ENCODE measurements around the gene SUPT3H.

GRCh38 chr6:45000833-45001232 is 376.9 kb downstream of the SUPT3H start:
- TF ChIP-seq POLR2AphosphoS5 (IDR thresholded peaks at IDR 0.05; ENCODE audit: borderline replicate concordance, low read depth, low read length) (no peak), FOXP2 (optimal IDR thresholded peaks at IDR 0.05; ENCODE audit: control extremely low read depth, extremely low read length, insufficient read depth) (no peak), EZH2 (IDR thresholded peaks at IDR 0.05) (no peak)

All from SK-N-MC (cell line).